ENCODE results near the gene ATP6V1C2.
"Not testable (repeated sequence)": the region's sequence is repeated elsewhere in the genome, so short reads cannot be mapped to it uniquely, and the experiment has no call there.

Gene ATP6V1C2

GRCh38 chr2:10818305-10818704 lies 96.9 kb downstream of the ATP6V1C2 start:
- not testable (repeated sequence) for DNase-seq

GRCh38 chr2:10818984-10819383 lies 97.6 kb downstream of the ATP6V1C2 start:
- DNase-seq: no peak

- DNase-seq: no peak
These were observed 98.4 kb downstream of the ATP6V1C2 start for GRCh38 chr2:10819714-10820314.

- no peak for DNase-seq
These were observed 99.1 kb downstream of the ATP6V1C2 start for GRCh38 chr2:10820562-10820961.

- DNase-seq: no peak
These were observed 99.7 kb downstream of the ATP6V1C2 start for GRCh38 chr2:10820978-10821695.

- DNase-seq: no peak
These were observed 102.8 kb downstream of the ATP6V1C2 start for GRCh38 chr2:10824191-10824590.

GRCh38 chr2:10826026-10826425 lies 104.6 kb downstream of the ATP6V1C2 start:
- DNase-seq: no peak

- no peak for DNase-seq
These were observed 105.2 kb downstream of the ATP6V1C2 start for GRCh38 chr2:10826625-10827024.

GRCh38 chr2:10828346-10828745 lies 106.9 kb downstream of the ATP6V1C2 start:
- DNase-seq: no peak

GRCh38 chr2:10829299-10829698 lies 107.9 kb downstream of the ATP6V1C2 start:
- DNase-seq: no peak

- no peak for DNase-seq
These were observed 108.8 kb downstream of the ATP6V1C2 start for GRCh38 chr2:10830203-10830602.

GRCh38 chr2:10830641-10831399 lies 109.4 kb downstream of the ATP6V1C2 start:
- no peak for DNase-seq

- no peak for DNase-seq
These were observed 110.1 kb downstream of the ATP6V1C2 start for GRCh38 chr2:10831400-10831985.

- peak; percentile 8 for DNase-seq
These were observed 110.9 kb downstream of the ATP6V1C2 start for GRCh38 chr2:10832203-10832936.

- DNase-seq: no peak
These were observed 111.6 kb downstream of the ATP6V1C2 start for GRCh38 chr2:10833021-10833420.

GRCh38 chr2:10834068-10834655 lies 112.7 kb downstream of the ATP6V1C2 start:
- no peak for DNase-seq

All from NK-92 treated with Interleukin-12 subunit alpha and Interleukin-12 subunit beta, amount 100 ng/mL, for 24 hours (cell line).